ENCODE results near the gene SRRT. TPM values are rescaled to one million over a fixed set of nuclear protein-coding genes. Genes with fewer than 3 reads are reported as not detected.
A peak's percentile ranks its signal among the peaks of the same experiment; 100 is the strongest.
"Not testable (repeated sequence)": the region's sequence is repeated elsewhere in the genome, so short reads cannot be mapped to it uniquely, and the experiment has no call there.

SRRT gene
- total RNA-seq, 2 experiments from 2014 or later = 253 to 260 TPM

- intact Hi-C loops (cut with DNase I, micrococcal nuclease) = loop anchor here in 1 of 2 experiments (5.0 kb wide), 1 partner anchor 129 kb away; the partner anchor contains the start of gene POP7
- peaks cover 11% of the 10 kb centered on the region for H3K4me1 Mint-ChIP-seq
- no peak overlapping the region for H3K4me3 Mint-ChIP-seq
- POLR2A ChIA-PET = no interaction called here
- no peak overlapping the region for H3K27ac Mint-ChIP-seq
- no peaks in the 10 kb centered on the region for H3K27me3 Mint-ChIP-seq
- DNase-seq (no peak), ATAC-seq (no peak)
- H3K9me3 Mint-ChIP-seq (ENCODE audit: low read depth) = no peaks in the 10 kb centered on the region
- CTCF ChIA-PET = interaction anchor here (0.6 to 2.8 kb wide), 3 partner anchors 16 to 437 kb away, joined by 3 to 12 read pairs (median 4); partner anchors contain the start of gene SLC12A9
- no peaks in the 10 kb centered on the region for H3K36me3 Mint-ChIP-seq (ENCODE audit: low read depth)
Measured at GRCh38 chr7:100835903-100836811, 38.7 kb upstream of the SRRT start.

GRCh38 chr7:100836812-100837098 is 38.1 kb upstream of the SRRT start:
- H3K9me3 Mint-ChIP-seq (ENCODE audit: low read depth) = no peaks in the 10 kb centered on the region
- DNase-seq (no peak), ATAC-seq (no peak)
- H3K27ac Mint-ChIP-seq = peak overlapping the region; percentile 79
- H3K27me3 Mint-ChIP-seq = no peaks in the 10 kb centered on the region
- ChIA-PET POLR2A (no interaction called here), CTCF (interaction anchor here (1.3 to 2.8 kb wide), 2 partner anchors 15 to 20 kb away, joined by 4 to 12 read pairs; partner anchors contain the start of gene SLC12A9)
- no peaks in the 10 kb centered on the region for H3K36me3 Mint-ChIP-seq (ENCODE audit: low read depth)
- intact Hi-C loops (cut with DNase I, micrococcal nuclease) = loop anchor here in 1 of 2 experiments (1.0 to 5.0 kb wide), 2 partner anchors 16 to 129 kb away; partner anchors contain the start of genes POP7 and SLC12A9
- H3K4me3 Mint-ChIP-seq = peak overlapping the region; percentile 64
- peaks cover 11% of the 10 kb centered on the region for H3K4me1 Mint-ChIP-seq

GRCh38 chr7:100837099-100837836 is 37.6 kb upstream of the SRRT start:
- no peaks in the 10 kb centered on the region for H3K9me3 Mint-ChIP-seq (ENCODE audit: low read depth)
- peaks cover 11% of the 10 kb centered on the region for H3K4me1 Mint-ChIP-seq
- no peaks in the 10 kb centered on the region for H3K36me3 Mint-ChIP-seq (ENCODE audit: low read depth)
- ATAC-seq (peak; percentile 97), DNase-seq (peak; percentile 84)
- peak overlapping the region; percentile 79 for H3K27ac Mint-ChIP-seq
- intact Hi-C loops (cut with DNase I, micrococcal nuclease) = loop anchor here in 1 of 2 experiments (1.0 to 5.0 kb wide), 2 partner anchors 15 to 130 kb away; partner anchors contain the start of genes POP7 and SLC12A9
- ChIA-PET POLR2A (interaction anchor here (0.6 kb wide), 1 partner anchor 131 kb away, joined by 3 read pairs; the partner anchor contains the start of gene POP7), CTCF (interaction anchor here (1.3 to 2.8 kb wide), 2 partner anchors 15 to 20 kb away, joined by 4 to 12 read pairs; partner anchors contain the start of gene SLC12A9)
- no peaks in the 10 kb centered on the region for H3K27me3 Mint-ChIP-seq
- peak overlapping the region; percentile 64 for H3K4me3 Mint-ChIP-seq

GRCh38 chr7:100839361-100839760 is 35.5 kb upstream of the SRRT start:
- DNase-seq (no peak), ATAC-seq (no peak)
- no peak overlapping the region for H3K27ac Mint-ChIP-seq
- intact Hi-C loops (cut with DNase I, micrococcal nuclease) = loop anchor here in 1 of 2 experiments (5.0 kb wide), 1 partner anchor 132 kb away; the partner anchor contains the start of gene POP7
- CTCF ChIA-PET = interaction anchor here (0.7 kb wide), 1 partner anchor 40 kb away, joined by 3 read pairs; no protein-coding TSS in a partner anchor
- H3K4me1 Mint-ChIP-seq = peaks cover 11% of the 10 kb centered on the region
- no peaks in the 10 kb centered on the region for H3K27me3 Mint-ChIP-seq
- H3K4me3 Mint-ChIP-seq = no peak overlapping the region
- POLR2A ChIA-PET = no interaction called here
- no peaks in the 10 kb centered on the region for H3K9me3 Mint-ChIP-seq (ENCODE audit: low read depth)
- H3K36me3 Mint-ChIP-seq (ENCODE audit: low read depth) = no peaks in the 10 kb centered on the region

GRCh38 chr7:100840470-100841100 is 34.3 kb upstream of the SRRT start:
- Mint-ChIP-seq H3K4me1 (peaks cover 11% of the 10 kb centered on the region), H3K27ac (no peak overlapping the region), H3K4me3 (no peak overlapping the region), H3K9me3 (ENCODE audit: low read depth) (no peaks in the 10 kb centered on the region), H3K27me3 (no peaks in the 10 kb centered on the region), H3K36me3 (ENCODE audit: low read depth) (no peaks in the 10 kb centered on the region)
- ATAC-seq (no peak), DNase-seq (no peak)
- ChIA-PET CTCF (interaction anchor here (1.0 kb wide), 1 partner anchor 135 kb away, joined by 5 read pairs; the partner anchor contains the start of gene POP7), POLR2A (no interaction called here)
- intact Hi-C loops (cut with DNase I, micrococcal nuclease) = no loop called here

GRCh38 chr7:100847360-100847759 is 27.5 kb upstream of the SRRT start:
- Mint-ChIP-seq H3K4me3 (no peak overlapping the region), H3K27me3 (no peaks in the 10 kb centered on the region), H3K4me1 (peaks cover 6% of the 10 kb centered on the region), H3K27ac (no peak overlapping the region), H3K36me3 (ENCODE audit: low read depth) (no peaks in the 10 kb centered on the region), H3K9me3 (ENCODE audit: low read depth) (no peaks in the 10 kb centered on the region)
- CTCF ChIA-PET = interaction anchor here (6.9 kb wide), 1 partner anchor 46 kb away, joined by 106 read pairs; no protein-coding TSS in a partner anchor
- DNase-seq = no peak
- intact Hi-C loops (cut with DNase I, micrococcal nuclease) = no loop called here
- POLR2A ChIA-PET = no interaction called here
- ATAC-seq = no peak

- H3K4me3 Mint-ChIP-seq = peak within 1 kb of the TSS; percentile 87
- peak within 1 kb of the TSS; percentile 91 for H3K27ac Mint-ChIP-seq
- H3K4me1 Mint-ChIP-seq = peaks cover 11% of the 10 kb centered on the region
- intact Hi-C loops (cut with DNase I, micrococcal nuclease) = loop anchor here (1.0 to 5.0 kb wide), 14 partner anchors 15 to 369 kb away; partner anchors contain the start of genes UFSP1 (in 2 of the 2), FBXO24 (in 1 of the 2), GIGYF1 (in 1 of the 2) and GNB2 (in 1 of the 2)
- ChIA-PET CTCF (interaction anchor here (0.7 to 6.9 kb wide), 29 partner anchors 10 to 1198 kb away, joined by 3 to 106 read pairs (median 4); partner anchors contain the start of genes FBXO24, GIGYF1, LRCH4 and POP7), POLR2A (interaction anchor here (0.6 to 1.4 kb wide), 7 partner anchors 15 to 157 kb away, joined by 3 to 9 read pairs (median 5); partner anchors contain the start of genes POP7, SRRT, TRIP6 and UFSP1)
- H3K9me3 Mint-ChIP-seq (ENCODE audit: low read depth) = no peaks in the 10 kb centered on the region
- ATAC-seq (peak; percentile 98), DNase-seq (peak; percentile 93)
- no peaks in the 10 kb centered on the region for H3K36me3 Mint-ChIP-seq (ENCODE audit: low read depth)
- H3K27me3 Mint-ChIP-seq = no peaks in the 10 kb centered on the region
Measured at GRCh38 chr7:100852048-100852872, 22.6 kb upstream of the SRRT start, which contains the start of gene SLC12A9. TSS of gene SLC12A9 (plus strand) at chr7:100852713. CDS start at chr7:100854198, 1,485 bp downstream.

GRCh38 chr7:100854146-100854895 is 20.6 kb upstream of the SRRT start:
- Mint-ChIP-seq H3K4me1 (peaks cover 11% of the 10 kb centered on the region), H3K36me3 (ENCODE audit: low read depth) (peaks cover 5% of the 10 kb centered on the region)
- POLR2A ChIA-PET = no interaction called here

GRCh38 chr7:100854899-100855298 is 20.0 kb upstream of the SRRT start:
- DNase-seq; ATAC-seq; H3K9me3 Mint-ChIP-seq (ENCODE audit: low read depth); CTCF ChIA-PET; H3K36me3 Mint-ChIP-seq (ENCODE audit: low read depth); H3K4me3 Mint-ChIP-seq; H3K27ac Mint-ChIP-seq; H3K27me3 Mint-ChIP-seq; POLR2A ChIA-PET: not testable (repeated sequence)
- peaks cover 11% of the 10 kb centered on the region for H3K4me1 Mint-ChIP-seq
- intact Hi-C loops (cut with DNase I, micrococcal nuclease) = loop anchor here in 1 of 2 experiments (5.0 kb wide), 1 partner anchor 293 kb away; no protein-coding TSS in a partner anchor

More at GRCh38 chr7:100854146-100854895, 20.6 kb upstream of the SRRT start:
- intact Hi-C loops (cut with DNase I, micrococcal nuclease) = loop anchor here in 1 of 2 experiments (5.0 kb wide), 1 partner anchor 292 kb away; no protein-coding TSS in a partner anchor
- Mint-ChIP-seq H3K4me3 (peak overlapping the region; percentile 87), H3K27me3 (no peaks in the 10 kb centered on the region), H3K9me3 (ENCODE audit: low read depth) (no peaks in the 10 kb centered on the region), H3K27ac (no peak overlapping the region)
- ATAC-seq (no peak), DNase-seq (no peak)
- CTCF ChIA-PET = interaction anchor here (0.6 to 6.9 kb wide), 4 partner anchors 11 to 366 kb away, joined by 3 to 106 read pairs (median 3); no protein-coding TSS in a partner anchor

Data from activated CD4-positive, alpha-beta T cell treated with anti-CD3 and anti-CD28 coated beads for 36 hours (primary cell).